Neutrophil (primary cell): ENCODE data around the gene AOPEP.

ENCODE experiments used
- H3K27ac ChIP-seq: fragments of 200-600 bp; sonication (generic); 2 replicates; pipeline ENCODE4 v1.5.1; 2016; ENCODE audit warnings: mild to moderate bottlenecking, moderate library complexity
- H3K27me3 ChIP-seq: fragments of 200-600 bp; sonication (generic); 2 replicates; pipeline ENCODE4 v1.6.0; 2016; ENCODE audit warnings: mild to moderate bottlenecking
- H3K36me3 ChIP-seq: fragments of 200-600 bp; sonication (generic); 2 replicates; pipeline ENCODE4 v1.5.1; 2017
- H3K4me1 ChIP-seq, 2 experiments: fragments of 200-600 bp in 1 of 2; sonication (generic) in 1 of 2; 1 replicate in 1 of 2; 2 replicates in 1 of 2; pipeline versions ENCODE4 v1.5.1 to v1.6.1; 2013 to 2016; ENCODE audit warnings: low read depth in 1 of 2, low read length in 1 of 2, mild to moderate bottlenecking in 1 of 2, moderate library complexity in 1 of 2; ENCODE audit not compliant: control insufficient read depth in 1 of 2, insufficient read depth in 1 of 2
- H3K4me3 ChIP-seq, 2 experiments: fragments of 200-600 bp in 1 of 2; sonication (generic) in 1 of 2; 1 replicate in 1 of 2; 2 replicates in 1 of 2; pipeline ENCODE4 v1.5.1; 2013 to 2016; ENCODE audit warnings: low read depth in 1 of 2, low read length in 1 of 2, mild to moderate bottlenecking in 1 of 2, moderate library complexity in 1 of 2
- H3K9me3 ChIP-seq: fragments of 200-600 bp; sonication (generic); 2 replicates; pipeline ENCODE4 v1.5.1; 2016
- CTCF ChIP-seq: fragments of 200-600 bp; sonication (generic); IDR thresholded peaks from 2 replicates; pipeline ENCODE4 v1.5.1; 2016; ENCODE audit warnings: antibody characterized with exemption

AOPEP gene

GRCh38 chr9:95080961-95081647 lies 354.6 kb downstream of the AOPEP start:
- Histone ChIP-seq H3K36me3 (peaks cover 6% of the 10 kb centered on the region), H3K9me3 (no peaks in the 10 kb centered on the region), H3K4me1 (no peaks in the 10 kb centered on the region), H3K27me3 (no peaks in the 10 kb centered on the region), H3K27ac (no peak overlapping the region), H3K4me3 (no peak overlapping the region)
- TF ChIP-seq CTCF: no peak

DNA sequence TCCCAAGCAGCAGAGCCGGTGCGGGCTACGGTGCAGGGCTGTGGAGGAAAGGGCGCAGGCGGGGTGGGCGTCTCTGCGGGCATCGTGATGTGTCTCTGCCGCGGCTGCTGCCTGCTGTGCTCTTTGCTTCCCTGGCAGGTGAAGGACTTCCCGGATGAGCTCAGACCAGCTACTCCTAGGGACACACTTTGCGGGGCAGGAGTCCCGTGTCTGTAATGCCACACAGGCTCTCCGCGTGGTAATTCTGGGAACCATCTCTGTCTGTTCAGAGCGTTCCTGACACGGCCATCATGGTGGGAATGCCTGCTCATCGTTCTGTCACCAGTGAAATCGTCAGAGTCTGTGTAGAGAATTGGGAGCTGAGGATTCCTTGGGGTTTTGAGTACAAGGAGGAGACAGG lies 355.5 kb downstream of the AOPEP start:
- H3K4me3 ChIP-seq: no peak overlapping the region
- H3K36me3 ChIP-seq: peaks cover 6% of the 10 kb centered on the region
- no peak overlapping the region for H3K27ac ChIP-seq
- no peak for TF ChIP-seq CTCF
- H3K9me3 ChIP-seq: no peaks in the 10 kb centered on the region
- H3K27me3 ChIP-seq: no peaks in the 10 kb centered on the region
- no peaks in the 10 kb centered on the region for H3K4me1 ChIP-seq

GRCh38 chr9:95082401-95083084 lies 356.0 kb downstream of the AOPEP start:
- H3K4me3 ChIP-seq: no peak overlapping the region
- no peak overlapping the region for H3K27ac ChIP-seq
- no peaks in the 10 kb centered on the region for H3K4me1 ChIP-seq
- no peaks in the 10 kb centered on the region for H3K27me3 ChIP-seq
- H3K36me3 ChIP-seq: peaks cover 6% of the 10 kb centered on the region
- H3K9me3 ChIP-seq: no peaks in the 10 kb centered on the region
- no peak for TF ChIP-seq CTCF

- Histone ChIP-seq H3K36me3 (peaks cover 6% of the 10 kb centered on the region), H3K4me3 (no peak overlapping the region), H3K9me3 (no peaks in the 10 kb centered on the region), H3K4me1 (no peaks in the 10 kb centered on the region), H3K27ac (no peak overlapping the region), H3K27me3 (no peaks in the 10 kb centered on the region)
- no peak for TF ChIP-seq CTCF
These were observed 356.7 kb downstream of the AOPEP start for GRCh38 chr9:95083086-95083768.

GRCh38 chr9:95084254-95084934 lies 357.9 kb downstream of the AOPEP start:
- H3K36me3 ChIP-seq: peaks cover 6% of the 10 kb centered on the region

More at GRCh38 chr9:95084254-95084934, 357.9 kb downstream of the AOPEP start:
- no peak overlapping the region for H3K4me3 ChIP-seq
- no peaks in the 10 kb centered on the region for H3K9me3 ChIP-seq
- TF ChIP-seq CTCF: no peak
- no peak overlapping the region for H3K27ac ChIP-seq
- H3K27me3 ChIP-seq: no peaks in the 10 kb centered on the region
- no peaks in the 10 kb centered on the region for H3K4me1 ChIP-seq
